IMR-90 (cell line): ENCODE measurements around the gene PTGDS. TPM values are rescaled to one million over a fixed set of nuclear protein-coding genes. Genes with fewer than 3 reads are reported as not detected.

Source experiments
- polyA plus RNA-seq, 3 experiments: library from polyadenylated mRNA; depleted of rRNA; stranded (reverse); fragments of >200 nt; gene quantifications; 2 replicates each; pipeline ENCODE4 v1.2.3, GENCODE V29; 2012; ENCODE audit warnings: low replicate concordance in 1 of 3
- total RNA-seq: library from RNA; depleted of rRNA; stranded (reverse); fragments of >200 nt; gene quantifications from 2 replicates; pipeline ENCODE4 v1.2.3, GENCODE V29; 2012; rRNA removed
- TF ChIP-seq, protein P1 (sequence below): conservative IDR thresholded peaks from 2 replicates; pipeline ENCODE4 v1.5.1; 2012; ENCODE audit warnings: mild to moderate bottlenecking, low read depth, low read length, improper control_type of control experiment

The PTGDS gene
- total and polyA plus RNA-seq, 2 of the 4 experiments (the other 2 are of a cell fraction) = 1.2 TPM; not detected in 1

DNA sequence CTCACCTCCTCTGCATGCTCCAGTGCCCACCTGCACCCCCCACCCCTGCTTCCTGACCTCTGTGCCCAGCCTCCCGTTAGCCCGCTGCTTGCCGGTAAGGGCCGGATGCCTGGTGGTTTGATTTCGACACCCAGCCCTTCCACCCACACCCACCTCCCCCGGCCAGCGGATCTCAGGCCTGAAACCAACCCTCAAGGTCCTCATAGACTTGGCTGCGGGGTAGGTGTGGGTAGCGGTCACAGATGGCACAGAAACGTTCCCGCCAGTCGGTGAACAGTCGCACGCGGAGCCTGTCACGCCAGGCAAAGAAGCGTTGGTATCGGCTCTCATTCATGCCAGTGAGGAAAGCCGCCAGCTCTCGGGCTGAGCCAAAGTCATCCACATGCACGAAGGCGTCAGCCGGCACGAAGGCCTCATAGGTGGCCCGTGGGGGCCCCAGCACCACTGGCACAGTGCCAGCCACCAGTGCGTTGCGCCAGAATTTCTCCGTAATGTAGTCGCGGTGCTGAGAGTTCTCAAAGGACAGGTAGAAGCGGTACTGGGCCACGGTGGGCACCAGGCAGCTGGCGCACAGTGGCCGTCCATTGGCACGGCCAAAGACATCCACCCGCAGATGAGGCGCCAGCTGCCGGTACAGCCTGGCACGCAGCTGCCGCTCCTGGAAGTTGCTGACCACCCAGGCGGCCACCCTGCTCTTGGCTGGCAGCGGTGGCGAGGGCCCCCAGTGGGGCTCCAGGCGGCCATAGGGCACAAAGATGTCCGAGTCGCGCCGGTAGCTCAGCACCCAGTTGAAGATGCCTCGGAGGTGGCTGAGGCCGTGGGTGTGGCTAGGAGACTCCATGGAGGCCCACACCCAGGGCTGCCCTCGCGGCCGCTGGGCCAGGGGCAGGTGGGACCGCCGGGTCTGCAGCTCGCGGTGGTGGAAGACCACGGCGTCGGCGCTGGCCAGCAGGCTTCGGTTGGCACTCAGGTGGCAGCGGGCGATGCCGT lies 53.5 kb downstream of the PTGDS start (continued):
- TF ChIP-seq, protein P1, sequence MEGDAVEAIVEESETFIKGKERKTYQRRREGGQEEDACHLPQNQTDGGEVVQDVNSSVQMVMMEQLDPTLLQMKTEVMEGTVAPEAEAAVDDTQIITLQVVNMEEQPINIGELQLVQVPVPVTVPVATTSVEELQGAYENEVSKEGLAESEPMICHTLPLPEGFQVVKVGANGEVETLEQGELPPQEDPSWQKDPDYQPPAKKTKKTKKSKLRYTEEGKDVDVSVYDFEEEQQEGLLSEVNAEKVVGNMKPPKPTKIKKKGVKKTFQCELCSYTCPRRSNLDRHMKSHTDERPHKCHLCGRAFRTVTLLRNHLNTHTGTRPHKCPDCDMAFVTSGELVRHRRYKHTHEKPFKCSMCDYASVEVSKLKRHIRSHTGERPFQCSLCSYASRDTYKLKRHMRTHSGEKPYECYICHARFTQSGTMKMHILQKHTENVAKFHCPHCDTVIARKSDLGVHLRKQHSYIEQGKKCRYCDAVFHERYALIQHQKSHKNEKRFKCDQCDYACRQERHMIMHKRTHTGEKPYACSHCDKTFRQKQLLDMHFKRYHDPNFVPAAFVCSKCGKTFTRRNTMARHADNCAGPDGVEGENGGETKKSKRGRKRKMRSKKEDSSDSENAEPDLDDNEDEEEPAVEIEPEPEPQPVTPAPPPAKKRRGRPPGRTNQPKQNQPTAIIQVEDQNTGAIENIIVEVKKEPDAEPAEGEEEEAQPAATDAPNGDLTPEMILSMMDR = no peak

Other genes starting within 250 kb of the PTGDS start
Only the 30 nearest of the 37 such genes appear.
- gene LCN8, start 219.3 kb upstream of the PTGDS start, total RNA-seq = not detected in 2 replicates
- gene LCN8, start 219.3 kb upstream of the PTGDS start, polyA plus RNA-seq (2012; rRNA removed) = not detected in 2 replicates
- gene LCN15, start 213.0 kb upstream of the PTGDS start, total RNA-seq = not detected in 2 replicates
- not detected in 2 replicates for gene LCN15, start 213.0 kb upstream of the PTGDS start, polyA plus RNA-seq (2012; rRNA removed)
- gene TMEM141, start 186.2 kb upstream of the PTGDS start, total RNA-seq = 37.2 and 39.1 TPM in 2 replicates
- gene TMEM141, start 186.2 kb upstream of the PTGDS start, polyA plus RNA-seq (2012; rRNA removed) = 72.6 and 77.8 TPM in 2 replicates
- under 0.01 TPM in 1 of 2 replicates, not detected in the other for gene CCDC183, start 181.2 kb upstream of the PTGDS start, total RNA-seq
- gene CCDC183, start 181.2 kb upstream of the PTGDS start, polyA plus RNA-seq (2012; rRNA removed) = 0.29 and 0.44 TPM in 2 replicates
- gene RABL6, start 169.6 kb upstream of the PTGDS start, total RNA-seq = 43.9 and 47.5 TPM in 2 replicates
- 37.1 and 40.4 TPM in 2 replicates for gene RABL6, start 169.6 kb upstream of the PTGDS start, polyA plus RNA-seq (2012; rRNA removed)
- gene AJM1, start 135.0 kb upstream of the PTGDS start, total RNA-seq = 0.18 and 0.28 TPM in 2 replicates
- gene AJM1, start 135.0 kb upstream of the PTGDS start, polyA plus RNA-seq (2012; rRNA removed) = 1.5 and 1.9 TPM in 2 replicates
- 70.3 and 79.8 TPM in 2 replicates for gene PHPT1, start 128.1 kb upstream of the PTGDS start, total RNA-seq
- 214 and 338 TPM in 2 replicates for gene PHPT1, start 128.1 kb upstream of the PTGDS start, polyA plus RNA-seq (2012; rRNA removed)
- gene MAMDC4, start 125.2 kb upstream of the PTGDS start, total RNA-seq = 0.18 and 0.28 TPM in 2 replicates
- 3.5 and 5.0 TPM in 2 replicates for gene MAMDC4, start 125.2 kb upstream of the PTGDS start, polyA plus RNA-seq (2012; rRNA removed)
- 279 and 538 TPM in 2 replicates for gene EDF1, start 111.2 kb upstream of the PTGDS start, total RNA-seq
- 701 and 703 TPM in 2 replicates for gene EDF1, start 111.2 kb upstream of the PTGDS start, polyA plus RNA-seq (2012; rRNA removed)
- gene TRAF2, start 91.0 kb upstream of the PTGDS start, total RNA-seq = 5.8 and 6.6 TPM in 2 replicates
- 12.0 and 12.9 TPM in 2 replicates for gene TRAF2, start 91.0 kb upstream of the PTGDS start, polyA plus RNA-seq (2012; rRNA removed)
- gene FBXW5, start 32.8 kb upstream of the PTGDS start, total RNA-seq = 65.1 and 72.2 TPM in 2 replicates
- gene FBXW5, start 32.8 kb upstream of the PTGDS start, polyA plus RNA-seq (2012; rRNA removed) = 80.2 and 95.4 TPM in 2 replicates
- gene C8G, start 32.3 kb upstream of the PTGDS start, total RNA-seq = not detected in 2 replicates
- 0.37 and 0.80 TPM in 2 replicates for gene C8G, start 32.3 kb upstream of the PTGDS start, polyA plus RNA-seq (2012; rRNA removed)
- gene LCN12, start 25.2 kb upstream of the PTGDS start, total RNA-seq = not detected in 2 replicates
- gene LCN12, start 25.2 kb upstream of the PTGDS start, polyA plus RNA-seq (2012; rRNA removed) = 0.12 TPM in 1 of 2 replicates, not detected in the other
- not detected in 2 replicates for gene LCNL1, start 5.5 kb downstream of the PTGDS start, total RNA-seq
- gene LCNL1, start 5.5 kb downstream of the PTGDS start, polyA plus RNA-seq (2012; rRNA removed) = 0.13 and 0.15 TPM in 2 replicates
- gene PAXX, start 14.9 kb downstream of the PTGDS start, total RNA-seq = 4.4 and 5.7 TPM in 2 replicates
- 24.6 and 30.2 TPM in 2 replicates for gene PAXX, start 14.9 kb downstream of the PTGDS start, polyA plus RNA-seq (2012; rRNA removed)
- gene CLIC3, start 19.1 kb downstream of the PTGDS start, total RNA-seq = 0.18 and 0.28 TPM in 2 replicates
- gene CLIC3, start 19.1 kb downstream of the PTGDS start, polyA plus RNA-seq (2012; rRNA removed) = 1.7 and 2.1 TPM in 2 replicates
- gene ABCA2, start 50.7 kb downstream of the PTGDS start, total RNA-seq = 3.8 and 4.4 TPM in 2 replicates
- gene ABCA2, start 50.7 kb downstream of the PTGDS start, polyA plus RNA-seq (2012; rRNA removed) = 46.0 and 52.3 TPM in 2 replicates
- not detected in 2 replicates for gene FUT7, start 54.6 kb downstream of the PTGDS start, total RNA-seq
- gene FUT7, start 54.6 kb downstream of the PTGDS start, polyA plus RNA-seq (2012; rRNA removed) = not detected in 2 replicates
- 2.7 and 2.8 TPM in 2 replicates for gene NPDC1, start 68.7 kb downstream of the PTGDS start, total RNA-seq
- gene NPDC1, start 68.7 kb downstream of the PTGDS start, polyA plus RNA-seq (2012; rRNA removed) = 58.1 and 74.0 TPM in 2 replicates
- gene ENTPD2, start 76.6 kb downstream of the PTGDS start, total RNA-seq = not detected in 2 replicates
- gene ENTPD2, start 76.6 kb downstream of the PTGDS start, polyA plus RNA-seq (2012; rRNA removed) = not detected in 2 replicates
- gene SAPCD2, start 93.1 kb downstream of the PTGDS start, total RNA-seq = 3.3 and 3.4 TPM in 2 replicates
- gene SAPCD2, start 93.1 kb downstream of the PTGDS start, polyA plus RNA-seq (2012; rRNA removed) = 4.9 and 6.4 TPM in 2 replicates
- 2.3 and 2.5 TPM in 2 replicates for gene UAP1L1, start 100.0 kb downstream of the PTGDS start, total RNA-seq
- gene UAP1L1, start 100.0 kb downstream of the PTGDS start, polyA plus RNA-seq (2012; rRNA removed) = 8.7 and 9.8 TPM in 2 replicates
- gene MAN1B1, start 109.5 kb downstream of the PTGDS start, total RNA-seq = 25.0 and 28.7 TPM in 2 replicates
- gene MAN1B1, start 109.5 kb downstream of the PTGDS start, polyA plus RNA-seq (2012; rRNA removed) = 49.8 and 55.1 TPM in 2 replicates
- gene DPP7, start 137.2 kb downstream of the PTGDS start, total RNA-seq = 14.2 and 14.9 TPM in 2 replicates
- 76.4 and 88.2 TPM in 2 replicates for gene DPP7, start 137.2 kb downstream of the PTGDS start, polyA plus RNA-seq (2012; rRNA removed)
- gene GRIN1, start 161.7 kb downstream of the PTGDS start, total RNA-seq = not detected in 2 replicates
- gene GRIN1, start 161.7 kb downstream of the PTGDS start, polyA plus RNA-seq (2012; rRNA removed) = 0.04 and 0.09 TPM in 2 replicates
- not detected in 2 replicates for gene LRRC26, start 192.5 kb downstream of the PTGDS start, total RNA-seq
- gene LRRC26, start 192.5 kb downstream of the PTGDS start, polyA plus RNA-seq (2012; rRNA removed) = not detected in 2 replicates
- not detected in 2 replicates for gene TMEM210, start 194.6 kb downstream of the PTGDS start, total RNA-seq
- not detected in 2 replicates for gene TMEM210, start 194.6 kb downstream of the PTGDS start, polyA plus RNA-seq (2012; rRNA removed)
- 9.3 and 9.4 TPM in 2 replicates for gene ANAPC2, start 211.1 kb downstream of the PTGDS start, total RNA-seq
- gene ANAPC2, start 211.1 kb downstream of the PTGDS start, polyA plus RNA-seq (2012; rRNA removed) = 29.5 and 34.3 TPM in 2 replicates
- gene SSNA1, start 211.2 kb downstream of the PTGDS start, total RNA-seq = 55.7 and 63.9 TPM in 2 replicates
- gene SSNA1, start 211.2 kb downstream of the PTGDS start, polyA plus RNA-seq (2012; rRNA removed) = 86.7 and 107 TPM in 2 replicates
- 1.7 and 1.8 TPM in 2 replicates for gene TPRN, start 223.2 kb downstream of the PTGDS start, total RNA-seq
- gene TPRN, start 223.2 kb downstream of the PTGDS start, polyA plus RNA-seq (2012; rRNA removed) = 5.3 and 7.1 TPM in 2 replicates